K562 (cell line): ENCODE measurements around the gene SLC1A7. TPM values are rescaled to one million over a fixed set of nuclear protein-coding genes. Genes with fewer than 3 reads are reported as not detected.

Experiments used
- ASH1L ChIP-seq: fragments of 450-650 bp; IDR thresholded peaks from 2 replicates; pipeline ENCODE4 v1.6.1; 2018; ENCODE audit warnings: borderline replicate concordance, mild to moderate bottlenecking, low read depth; ENCODE audit not compliant: partially characterized antibody
- CHD4 ChIP-seq: fragments of 200-600 bp; sonication (generic); IDR thresholded peaks from 3 replicates; pipeline ENCODE4 v1.6.1; 2012; ENCODE audit warnings: low read depth, mild to moderate bottlenecking, mixed read lengths, low read length, inconsistent platforms; ENCODE audit not compliant: insufficient read depth, insufficient replicate concordance, poor library complexity, severe bottlenecking
- CTCF ChIP-seq, 3 experiments: IDR thresholded peaks in 2 of 3; conservative IDR thresholded peaks in 1 of 3; 2 replicates each; pipeline ENCODE4 v1.5.1; 2011 to 2012; ENCODE audit warnings: low read length in 3 of 3, mild to moderate bottlenecking in 3 of 3, control low read depth in 2 of 3, improper control_type of control experiment in 1 of 3, inconsistent platforms in 1 of 3, low read depth in 1 of 3, mixed read lengths in 1 of 3, moderate library complexity in 1 of 3; ENCODE audit not compliant: insufficient read depth in 2 of 3
- DDX20 ChIP-seq: fragments of 450-650 bp; IDR thresholded peaks from 2 replicates; pipeline ENCODE4 v1.6.1; 2016; ENCODE audit warnings: missing genetic modification characterization, low read depth, mild to moderate bottlenecking, missing compliant biosample characterization, moderate library complexity
- LEF1 ChIP-seq: fragments of 450-650 bp; IDR thresholded peaks from 2 replicates; pipeline ENCODE4 v1.6.1; 2016; ENCODE audit warnings: mild to moderate bottlenecking
- NCOA1 ChIP-seq: fragments of 450-650 bp; IDR thresholded peaks from 2 replicates; pipeline ENCODE4 v1.6.1; 2016; ENCODE audit warnings: low read depth
- PHB ChIP-seq: fragments of 250-450 bp; sonication (Bioruptor Pico); IDR thresholded peaks from 2 replicates; pipeline ENCODE4 v1.5.0; 2021
- POLR2AphosphoS5 ChIP-seq: IDR thresholded peaks from 2 replicates; pipeline ENCODE4 v1.6.1; 2011; ENCODE audit warnings: mild to moderate bottlenecking, low read depth, low read length, moderate library complexity; ENCODE audit not compliant: control insufficient read depth, insufficient read depth
- RBM14 ChIP-seq: fragments of 200-400 bp; formaldehyde crosslinking; IDR thresholded peaks from 2 replicates; pipeline ENCODE4 v1.6.1; 2018; ENCODE audit warnings: low read depth, mild to moderate bottlenecking, low read length, moderate library complexity, borderline replicate concordance; ENCODE audit not compliant: insufficient read depth
- ZNF197 ChIP-seq: fragments of 200-800 bp; sonication (Bioruptor generic); IDR thresholded peaks from 2 replicates; pipeline ENCODE4 v1.6.1; 2016; ENCODE audit warnings: low read depth, missing genetic modification characterization, missing compliant biosample characterization
- ZNF311 ChIP-seq: fragments of 250-450 bp; sonication (Bioruptor Pico); IDR thresholded peaks from 2 replicates; pipeline ENCODE4 v1.4.0; 2020; ENCODE audit warnings: mild to moderate bottlenecking, moderate library complexity
- ZNF384 ChIP-seq: IDR thresholded peaks from 2 replicates; pipeline ENCODE4 v1.6.1; 2012; ENCODE audit warnings: low read depth, low read length, improper control_type of control experiment
- ZNF639 ChIP-seq, 2 experiments: fragments of 200-800 bp in 1 of 2; sonication (Bioruptor generic) in 1 of 2; sonication (generic) in 1 of 2; formaldehyde crosslinking in 1 of 2; IDR thresholded peaks in 1 of 2; conservative IDR thresholded peaks in 1 of 2; 2 replicates each; pipeline versions ENCODE4 v1.5.0 to v1.6.1; 2016 to 2020; ENCODE audit warnings: missing compliant biosample characterization in 1 of 2, missing genetic modification characterization in 1 of 2, missing genetic modification reagents in 1 of 2
- polyA plus RNA-seq, 8 experiments: library from polyadenylated mRNA; depleted of rRNA in 4 of 8; stranded (reverse) in 5 of 8; unstranded in 3 of 8; fragments of >200 nt; fragmentation: Nextera tagmentation in 2 of 8; fragmentation: Illumina TruSeq in 1 of 8; extraction: Ambion mirVana in 2 of 8; extraction: Trizol in 1 of 8; gene quantifications; 2 replicates each; pipeline versions ENCODE4 v1.2.1 to v1.2.3, GENCODE V29; 2011 to 2014; ENCODE audit warnings: inconsistent platforms in 1 of 8, missing spikeins in 1 of 8
- total RNA-seq, 7 experiments: library from RNA; depleted of rRNA in 6 of 7; stranded (reverse); fragments of >200 nt in 6 of 7; fragmentation: Illumina TruSeq in 2 of 7; extraction: Trizol in 2 of 7; gene quantifications; 2 replicates each; pipeline versions ENCODE4 v1.2.1 to v1.2.3, GENCODE V29; 2011 to 2021; ENCODE audit warnings: low replicate concordance in 1 of 7
- TF ChIP-seq, protein P1 (sequence below): fragments of 450-650 bp; IDR thresholded peaks from 2 replicates; pipeline ENCODE4 v1.6.1; 2018; ENCODE audit not compliant: partially characterized antibody
- TF ChIP-seq, protein P2 (sequence below): sonication (generic); formaldehyde crosslinking; IDR thresholded peaks from 2 replicates; pipeline ENCODE4 v1.8.1; 2023; ENCODE audit warnings: mild to moderate bottlenecking, missing genetic modification reagents
- TF ChIP-seq, protein P3 (sequence below): fragments of 250-450 bp; sonication (Bioruptor Pico); IDR thresholded peaks from 2 replicates; pipeline ENCODE4 v1.5.0; 2021

The SLC1A7 gene
- total and polyA plus RNA-seq, 9 of the 15 experiments (the other 6 are each of a cell fraction or from before 2014, with no cell fraction given), result 0.07 TPM; not detected in 8

GRCh38 chr1:53183095-53183990 is 40.9 kb upstream of the SLC1A7 start (continued):
- TF ChIP-seq, protein P1, sequence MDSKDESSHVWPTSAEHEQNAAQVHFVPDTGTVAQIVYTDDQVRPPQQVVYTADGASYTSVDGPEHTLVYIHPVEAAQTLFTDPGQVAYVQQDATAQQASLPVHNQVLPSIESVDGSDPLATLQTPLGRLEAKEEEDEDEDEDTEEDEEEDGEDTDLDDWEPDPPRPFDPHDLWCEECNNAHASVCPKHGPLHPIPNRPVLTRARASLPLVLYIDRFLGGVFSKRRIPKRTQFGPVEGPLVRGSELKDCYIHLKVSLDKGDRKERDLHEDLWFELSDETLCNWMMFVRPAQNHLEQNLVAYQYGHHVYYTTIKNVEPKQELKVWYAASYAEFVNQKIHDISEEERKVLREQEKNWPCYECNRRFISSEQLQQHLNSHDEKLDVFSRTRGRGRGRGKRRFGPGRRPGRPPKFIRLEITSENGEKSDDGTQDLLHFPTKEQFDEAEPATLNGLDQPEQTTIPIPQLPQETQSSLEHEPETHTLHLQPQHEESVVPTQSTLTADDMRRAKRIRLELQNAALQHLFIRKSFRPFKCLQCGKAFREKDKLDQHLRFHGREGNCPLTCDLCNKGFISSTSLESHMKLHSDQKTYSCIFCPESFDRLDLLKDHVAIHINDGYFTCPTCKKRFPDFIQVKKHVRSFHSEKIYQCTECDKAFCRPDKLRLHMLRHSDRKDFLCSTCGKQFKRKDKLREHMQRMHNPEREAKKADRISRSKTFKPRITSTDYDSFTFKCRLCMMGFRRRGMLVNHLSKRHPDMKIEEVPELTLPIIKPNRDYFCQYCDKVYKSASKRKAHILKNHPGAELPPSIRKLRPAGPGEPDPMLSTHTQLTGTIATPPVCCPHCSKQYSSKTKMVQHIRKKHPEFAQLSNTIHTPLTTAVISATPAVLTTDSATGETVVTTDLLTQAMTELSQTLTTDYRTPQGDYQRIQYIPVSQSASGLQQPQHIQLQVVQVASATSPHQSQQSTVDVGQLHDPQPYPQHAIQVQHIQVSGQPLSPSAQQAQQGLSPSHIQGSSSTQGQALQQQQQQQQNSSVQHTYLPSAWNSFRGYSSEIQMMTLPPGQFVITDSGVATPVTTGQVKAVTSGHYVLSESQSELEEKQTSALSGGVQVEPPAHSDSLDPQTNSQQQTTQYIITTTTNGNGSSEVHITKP, result peak; percentile 18
- TF ChIP-seq ZNF639 (CRISPR knock-in tag; conservative IDR thresholded peaks at IDR 0.05 in 1 of 2, IDR thresholded peaks at IDR 0.05 in 1 of 2), result no peak; a peak in 1 of 4 replicates
- no peak for TF ChIP-seq ASH1L
- TF ChIP-seq CHD4, result no peak
- TF ChIP-seq LEF1, result peak; percentile 66; the same call in 1 of the 2 replicates
- TF ChIP-seq ZNF311 (CRISPR knock-in tag), result no peak
- TF ChIP-seq ZNF384, result no peak
- TF ChIP-seq, protein P2, sequence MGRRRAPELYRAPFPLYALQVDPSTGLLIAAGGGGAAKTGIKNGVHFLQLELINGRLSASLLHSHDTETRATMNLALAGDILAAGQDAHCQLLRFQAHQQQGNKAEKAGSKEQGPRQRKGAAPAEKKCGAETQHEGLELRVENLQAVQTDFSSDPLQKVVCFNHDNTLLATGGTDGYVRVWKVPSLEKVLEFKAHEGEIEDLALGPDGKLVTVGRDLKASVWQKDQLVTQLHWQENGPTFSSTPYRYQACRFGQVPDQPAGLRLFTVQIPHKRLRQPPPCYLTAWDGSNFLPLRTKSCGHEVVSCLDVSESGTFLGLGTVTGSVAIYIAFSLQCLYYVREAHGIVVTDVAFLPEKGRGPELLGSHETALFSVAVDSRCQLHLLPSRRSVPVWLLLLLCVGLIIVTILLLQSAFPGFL, result no peak
- no peak for TF ChIP-seq RBM14
- TF ChIP-seq, protein P3, sequence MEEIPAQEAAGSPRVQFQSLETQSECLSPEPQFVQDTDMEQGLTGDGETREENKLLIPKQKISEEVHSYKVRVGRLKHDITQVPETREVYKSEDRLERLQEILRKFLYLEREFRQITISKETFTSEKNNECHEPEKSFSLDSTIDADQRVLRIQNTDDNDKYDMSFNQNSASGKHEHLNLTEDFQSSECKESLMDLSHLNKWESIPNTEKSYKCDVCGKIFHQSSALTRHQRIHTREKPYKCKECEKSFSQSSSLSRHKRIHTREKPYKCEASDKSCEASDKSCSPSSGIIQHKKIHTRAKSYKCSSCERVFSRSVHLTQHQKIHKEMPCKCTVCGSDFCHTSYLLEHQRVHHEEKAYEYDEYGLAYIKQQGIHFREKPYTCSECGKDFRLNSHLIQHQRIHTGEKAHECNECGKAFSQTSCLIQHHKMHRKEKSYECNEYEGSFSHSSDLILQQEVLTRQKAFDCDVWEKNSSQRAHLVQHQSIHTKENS, result no peak
- TF ChIP-seq POLR2AphosphoS5, result no peak
- no peak for TF ChIP-seq NCOA1
- TF ChIP-seq DDX20, result no peak
- no peak for TF ChIP-seq ZNF197
- no peak for TF ChIP-seq CTCF (IDR thresholded peaks at IDR 0.05 in 2 of 3, conservative IDR thresholded peaks at IDR 0.05 in 1 of 3; ENCODE audit: insufficient read depth in 2 of 3, low read depth in 1 of 3, low read length in 3 of 3)
- TF ChIP-seq PHB (CRISPR knock-in tag), result no peak
